Motor neuron (in vitro differentiated cells): ENCODE results near the gene TRIP13. TPM values are rescaled to one million over a fixed set of nuclear protein-coding genes. Genes with fewer than 3 reads are reported as not detected.
"Not testable (repeated sequence)": the region's sequence is repeated elsewhere in the genome, so short reads cannot be mapped to it uniquely, and the experiment has no call there.

ENCODE experiments used
- ATAC-seq, 8 experiments: fragments of 200-7000 bp; cut with Tn5 transposase; replicated peaks in 6 of 8; 2 replicates each; pipeline ENCODE4 v1.8.0; 2021; ENCODE audit warnings: mild to moderate bottlenecking in 8 of 8, moderate library complexity in 8 of 8
- H3K27ac ChIP-seq, 2 donors: fragments of 250-450 bp; sonication (Bioruptor Pico); 2 replicates each; pipeline ENCODE4 v1.9.0; 2021; ENCODE audit warnings: antibody characterized with exemption in 2 of 2, mild to moderate bottlenecking in 2 of 2, moderate library complexity in 1 of 2
- H3K4me1 ChIP-seq, 2 donors: fragments of 250-450 bp; sonication (Bioruptor Pico); replicated peaks in 1 of 2; 2 replicates each; pipeline ENCODE4 v1.6.1; 2021; ENCODE audit warnings: antibody characterized with exemption in 2 of 2, mild to moderate bottlenecking in 2 of 2, moderate library complexity in 1 of 2
- H3K4me3 ChIP-seq, 5 donors: fragments of 250-450 bp; sonication (Bioruptor Pico); 2 replicates each; pipeline ENCODE4 v1.9.0; 2021; ENCODE audit warnings: antibody characterized with exemption in 5 of 5, mild to moderate bottlenecking in 5 of 5, moderate library complexity in 4 of 5
- WGBS, 10 experiments: fragments of 450-650 bp; shearing (Covaris generic); methylation state at CpG; one replicate each; pipeline ENCODE4 v1.0.0; 2022; 5-methylcytosine and 5-hydroxymethylcytosine counted together
- in situ Hi-C, 9 experiments: fragments of 400-800 bp; cut with MboI; loops; one replicate each; pipeline ENCODE4 v1.15.0; 2021; ENCODE audit warnings: low sequenced_read_pairs in 9 of 9, low pct_unique_long_range_greater_than_20kb in 2 of 9; ENCODE audit not compliant: unreplicated experiment in 9 of 9
- total RNA-seq, 8 experiments: library from RNA; unstranded; fragments of 300-600 nt; gene quantifications; 2 replicates each; pipeline versions ENCODE4 v1.2.3 to v1.2.4, GENCODE V29; 2022

The TRIP13 gene
- total RNA-seq, 8 experiments from 2014 or later, result 0.51 to 24.0 (median 2.1) TPM

DNA sequence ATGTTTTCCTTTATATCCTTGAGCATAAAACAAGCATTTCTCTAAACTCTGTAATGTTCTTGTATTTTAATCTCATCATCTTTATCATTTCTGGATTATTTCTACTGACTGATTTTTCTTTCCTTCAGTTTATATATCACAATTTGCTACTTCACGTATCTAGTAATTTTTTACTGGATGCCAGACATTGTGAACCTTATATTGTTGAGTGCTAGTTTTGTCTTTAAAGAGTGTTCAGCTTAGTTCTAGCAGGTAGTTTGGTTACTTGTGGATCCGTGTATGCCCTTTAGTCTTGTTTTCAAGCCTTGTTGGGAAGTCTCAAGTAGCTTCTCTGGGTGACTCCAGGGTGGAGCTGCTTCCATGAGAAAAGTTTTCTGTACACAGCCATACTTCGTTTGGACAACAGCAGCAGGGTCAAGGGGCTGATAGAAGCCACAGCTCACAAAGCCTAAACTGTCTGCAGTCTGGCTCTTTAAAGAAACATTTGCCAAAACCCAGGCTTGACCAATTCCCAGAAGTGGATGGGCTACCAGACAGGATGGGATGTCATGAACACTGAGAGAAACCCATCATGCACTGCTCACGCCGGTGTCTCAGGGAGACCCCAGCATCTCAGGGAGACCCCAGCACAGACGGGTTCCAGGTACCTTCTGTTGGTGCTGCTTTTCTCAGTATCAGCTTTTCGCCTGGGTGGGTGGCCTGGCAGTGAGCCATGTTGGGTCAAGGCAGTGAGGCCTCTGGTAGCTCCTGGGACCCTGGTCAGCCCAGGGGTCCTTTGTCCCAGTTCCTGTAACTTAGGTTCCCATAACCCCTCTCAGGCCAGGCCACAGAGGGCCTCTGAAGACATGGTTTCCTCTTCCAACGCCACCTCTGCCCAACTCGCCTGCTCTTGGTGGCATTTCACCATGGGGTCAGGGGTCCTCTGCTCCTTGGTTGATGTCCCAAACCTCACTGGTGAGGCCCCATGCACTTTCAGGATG, 29.1 kb downstream of the TRIP13 start:
- H3K27ac ChIP-seq, result no peak overlapping the region
- no peak overlapping the region for H3K4me3 ChIP-seq
- WGBS, 10 experiments, result 67 to 97% (median 87%) methylated on average over 2 to 6 of the region's 9 CpGs; no CpG with 5 or more reads in 1 of the 10 experiments
- in situ Hi-C loops, result no loop called here
- ATAC-seq, result no peak
- peaks cover 3 to 6% of the 10 kb centered on the region in 2 donors for H3K4me1 ChIP-seq

DNA sequence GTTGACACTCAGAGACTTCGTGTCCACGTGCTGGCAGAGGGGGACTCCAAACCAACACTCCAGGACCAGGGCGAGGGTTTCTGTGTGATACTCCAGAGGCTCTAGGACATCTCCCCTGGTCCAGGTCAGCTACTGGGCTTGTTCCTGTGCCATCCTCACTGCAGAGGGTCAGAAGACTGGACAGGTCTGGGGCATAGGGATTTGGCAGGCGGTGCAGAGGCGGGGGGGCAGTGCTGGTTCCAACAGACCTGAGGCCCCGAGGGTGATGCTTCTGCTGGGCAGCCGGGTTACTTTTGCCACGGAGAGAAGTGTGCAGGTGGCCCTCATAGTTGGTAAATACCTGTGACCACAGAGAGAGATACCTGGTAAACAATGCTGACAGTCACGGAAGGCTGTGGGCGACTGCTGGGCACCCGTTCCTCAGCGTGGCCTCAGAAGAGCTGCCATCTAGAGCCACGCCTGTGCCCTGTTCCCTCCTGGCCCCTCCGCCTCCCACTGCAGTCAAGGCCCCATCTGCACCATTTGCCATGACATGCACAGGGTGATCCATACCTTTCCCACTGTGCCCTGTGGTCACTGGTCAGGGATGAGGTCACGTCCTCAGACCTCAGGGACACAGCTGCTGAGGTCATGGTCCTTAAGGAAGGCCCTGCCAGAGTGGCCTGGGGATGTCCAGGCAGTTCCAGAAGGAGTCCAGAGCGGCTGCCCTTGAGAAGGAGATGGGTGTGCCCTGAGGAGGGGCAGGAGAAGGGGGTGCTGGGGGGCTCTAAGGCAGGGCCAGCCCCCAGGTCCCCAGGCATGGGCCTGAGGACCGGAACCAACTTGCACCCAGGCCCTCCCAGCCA, 30.0 kb downstream of the TRIP13 start:
- in situ Hi-C loops, result no loop called here
- no peak for ATAC-seq
- Histone ChIP-seq H3K4me3 (no peak overlapping the region), H3K27ac (no peak overlapping the region), H3K4me1 (peaks cover 3 to 6% of the 10 kb centered on the region in 2 donors)
- 80 to 93% (median 89%) methylated on average over 1 to 4 of the region's 17 CpGs; no CpG with 5 or more reads in 6 of the 10 experiments for WGBS, 10 experiments

DNA sequence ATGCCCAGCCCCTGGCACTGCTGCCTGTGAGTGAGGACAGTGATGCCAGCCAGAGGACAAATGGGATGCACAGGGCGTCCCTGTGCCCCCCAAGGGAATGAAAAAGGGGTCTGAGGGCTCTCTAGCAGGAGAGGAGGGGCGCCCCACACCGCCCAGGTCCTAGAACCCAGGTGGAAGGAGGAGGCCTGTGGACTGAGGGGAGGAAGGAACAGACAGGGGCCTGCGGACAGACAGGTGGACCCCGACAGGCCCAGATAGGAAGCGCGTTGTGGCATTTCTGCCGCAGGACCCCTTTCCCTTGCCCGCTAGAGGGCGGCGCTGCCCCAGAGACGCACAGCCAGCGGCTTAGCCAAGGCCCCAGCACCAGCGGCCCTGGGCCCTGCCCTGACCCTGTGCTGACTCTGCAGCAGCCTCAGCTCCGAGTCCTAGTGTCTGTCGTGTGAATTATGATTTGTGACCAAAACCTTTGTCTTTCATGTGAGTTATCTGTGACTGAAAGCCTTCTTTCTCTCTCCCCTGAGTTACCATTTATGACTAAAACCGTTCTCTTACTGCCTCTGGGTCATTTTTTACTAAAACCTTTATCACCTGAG, 30.7 kb downstream of the TRIP13 start:
- Histone ChIP-seq H3K4me3 (no peak overlapping the region), H3K27ac (no peak overlapping the region), H3K4me1 (peaks cover 3 to 6% of the 10 kb centered on the region in 2 donors)
- ATAC-seq, result peak; percentile 64 to 96 (median 84)
- 0 to 100% (median 9%) methylated on average over 1 to 10 of the region's 17 CpGs; no CpG with 5 or more reads in 3 of the 10 experiments for WGBS, 10 experiments
- in situ Hi-C loops, result no loop called here

DNA sequence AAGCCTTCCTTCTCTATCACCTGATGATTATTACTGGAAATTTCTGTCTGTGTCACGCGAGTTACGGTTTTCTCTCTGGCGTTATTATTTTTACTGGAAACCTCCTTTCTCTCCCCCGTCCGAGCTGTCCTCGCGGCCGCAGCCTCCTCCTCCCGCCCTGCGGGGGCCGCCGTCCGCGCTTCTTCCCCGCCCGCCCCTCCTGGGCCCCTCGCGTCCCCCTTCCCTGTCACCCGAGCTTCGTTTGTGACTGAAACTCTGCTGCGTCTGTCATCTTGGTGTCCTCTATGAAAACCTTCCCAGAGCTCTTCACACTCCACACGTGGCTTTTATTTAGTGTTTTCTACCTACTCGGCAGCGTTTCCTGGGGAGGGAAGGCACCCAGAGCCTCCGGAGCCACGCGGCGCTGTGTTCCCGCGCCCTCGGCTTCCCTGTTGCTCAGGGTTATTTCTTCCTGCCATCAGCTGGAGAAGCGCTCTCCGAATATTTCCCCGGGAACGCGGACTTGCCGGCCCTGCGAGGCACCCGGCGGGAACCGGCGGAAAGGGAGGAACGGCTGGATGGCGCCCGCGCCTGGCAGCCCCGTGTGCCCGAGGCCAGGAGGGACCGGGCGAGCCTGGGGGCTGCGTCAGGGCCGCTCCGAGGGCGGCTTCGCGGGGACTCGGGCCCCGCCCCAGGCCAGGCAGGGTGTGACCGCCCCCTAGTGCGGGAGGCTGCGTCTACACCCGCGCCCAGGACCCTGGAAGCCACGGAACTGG, 33.9 kb downstream of the TRIP13 start:
- peak; percentile 62 to 93 (median 83) for ATAC-seq
- peak overlapping the region; percentile 8 to 28 (median 17) for H3K4me3 ChIP-seq
- in situ Hi-C loops, result loop anchor here in 7 of 9 experiments (25.0 kb wide), 2 partner anchors 211 to 236 kb away; no protein-coding TSS in a partner anchor
- WGBS, 10 experiments, result 0 to 90% (median 12%) methylated on average over 2 to 20 of the region's 65 CpGs; no CpG with 5 or more reads in 3 of the 10 experiments
- H3K27ac ChIP-seq, result no peak overlapping the region
- H3K4me1 ChIP-seq, result peaks cover 3 to 6% of the 10 kb centered on the region in 2 donors

DNA sequence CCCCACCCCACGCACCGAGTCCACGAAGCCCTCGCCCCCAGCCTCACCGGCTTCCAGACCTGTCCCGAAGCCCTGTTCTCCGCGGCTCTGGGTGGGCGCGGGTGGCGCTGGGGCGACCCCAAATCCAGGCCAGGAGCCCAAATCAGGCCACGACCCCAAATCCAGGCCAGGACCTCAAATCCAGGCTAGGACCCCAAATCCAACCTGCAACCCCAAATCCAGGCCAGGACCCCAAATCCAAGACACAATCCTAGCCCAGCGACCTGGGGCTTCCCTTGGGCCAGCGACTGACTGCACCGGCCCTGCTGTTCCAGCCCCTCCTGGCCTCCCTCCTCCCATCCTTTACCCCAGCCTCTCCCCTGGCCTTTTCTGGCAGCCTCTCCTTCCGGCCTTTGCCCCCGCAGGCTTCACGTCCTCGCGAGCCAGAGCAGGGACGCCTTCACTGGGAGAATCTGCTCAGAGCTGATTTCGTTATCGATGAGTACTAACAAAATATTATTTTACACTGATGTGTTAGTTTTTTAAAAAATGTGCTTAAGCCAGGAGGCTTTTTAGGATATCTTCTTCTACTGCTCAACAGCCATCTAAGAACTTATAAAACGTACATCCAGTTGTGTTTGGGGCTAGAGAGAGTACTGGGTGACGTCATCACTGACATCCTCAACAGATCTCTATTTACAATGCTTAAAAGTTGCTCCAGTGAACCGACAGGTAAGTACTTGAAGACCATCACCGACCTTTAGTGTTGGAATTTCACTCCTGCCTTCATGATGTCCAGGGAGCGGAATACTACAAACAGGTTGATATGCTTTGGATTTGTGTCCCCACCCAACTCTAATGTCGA, 34.7 kb downstream of the TRIP13 start:
- Histone ChIP-seq H3K27ac (no peak overlapping the region), H3K4me1 (peaks cover 3 to 6% of the 10 kb centered on the region in 2 donors), H3K4me3 (no peak overlapping the region)
- no peak for ATAC-seq
- in situ Hi-C loops, result loop anchor here in 7 of 9 experiments (25.0 kb wide), 2 partner anchors 210 to 235 kb away; no protein-coding TSS in a partner anchor
- WGBS, 10 experiments, result 71 to 100% (median 93%) methylated on average over 1 to 8 of the region's 30 CpGs

GRCh38 chr5:929182-929581, 36.5 kb downstream of the TRIP13 start:
- ATAC-seq, H3K4me1 ChIP-seq, H3K27ac ChIP-seq, H3K4me3 ChIP-seq: not testable (repeated sequence)
- in situ Hi-C loops, result loop anchor here in 7 of 9 experiments (25.0 kb wide), 2 partner anchors 208 to 233 kb away; no protein-coding TSS in a partner anchor

DNA sequence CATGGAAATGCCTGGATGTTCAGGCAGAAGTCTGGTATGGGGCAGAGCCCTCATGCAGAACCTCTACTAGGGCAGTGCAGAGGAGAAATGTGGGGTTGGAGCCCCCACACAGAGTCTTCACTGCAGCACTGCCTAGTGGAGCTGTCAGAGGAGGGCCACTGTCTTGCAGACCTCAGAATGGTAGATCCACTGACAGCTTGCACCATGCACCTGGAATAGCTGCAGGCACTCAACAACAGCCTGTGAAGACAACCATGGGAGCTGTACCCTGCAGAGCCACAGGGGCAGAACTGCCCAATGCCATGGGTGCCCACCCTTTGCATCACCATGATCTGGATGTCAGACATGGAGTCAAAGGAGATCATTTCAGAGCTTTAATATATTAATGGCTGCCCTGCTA, 36.9 kb downstream of the TRIP13 start:
- no peak for ATAC-seq
- peaks cover 3 to 6% of the 10 kb centered on the region in 2 donors for H3K4me1 ChIP-seq
- in situ Hi-C loops, result loop anchor here in 7 of 9 experiments (25.0 kb wide), 2 partner anchors 208 to 233 kb away; no protein-coding TSS in a partner anchor
- no peak overlapping the region for H3K27ac ChIP-seq
- H3K4me3 ChIP-seq, result no peak overlapping the region

DNA sequence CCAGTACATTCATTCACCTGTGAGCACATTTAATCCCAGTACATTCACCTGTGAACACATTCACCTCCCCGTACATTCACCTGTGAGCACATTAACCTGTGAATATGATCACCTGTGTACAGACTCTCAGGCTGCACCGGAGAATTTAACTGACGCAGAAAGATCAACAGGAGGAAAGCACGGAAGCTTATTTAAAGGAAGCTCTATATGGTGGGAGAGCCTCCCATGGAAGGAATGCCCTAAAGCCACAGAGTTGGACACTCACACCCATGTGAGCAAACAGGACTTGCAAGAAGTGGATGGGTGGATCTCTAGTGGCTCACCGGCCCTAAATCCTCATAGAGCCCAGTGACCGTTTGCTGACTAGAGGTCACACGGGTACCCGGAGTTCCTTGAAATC, 38.2 kb downstream of the TRIP13 start:
- ATAC-seq, result peak in 2 of 8 experiments; percentile 40 to 52
- Histone ChIP-seq H3K4me1 (peaks cover 3 to 6% of the 10 kb centered on the region in 2 donors), H3K4me3 (no peak overlapping the region), H3K27ac (no peak overlapping the region)
- 49 to 98% (median 88%) methylated on average over 4 to 8 of the region's 8 CpGs; no CpG with 5 or more reads in 3 of the 10 experiments for WGBS, 10 experiments
- in situ Hi-C loops, result loop anchor here in 7 of 9 experiments (25.0 kb wide), 2 partner anchors 206 to 231 kb away; no protein-coding TSS in a partner anchor

DNA sequence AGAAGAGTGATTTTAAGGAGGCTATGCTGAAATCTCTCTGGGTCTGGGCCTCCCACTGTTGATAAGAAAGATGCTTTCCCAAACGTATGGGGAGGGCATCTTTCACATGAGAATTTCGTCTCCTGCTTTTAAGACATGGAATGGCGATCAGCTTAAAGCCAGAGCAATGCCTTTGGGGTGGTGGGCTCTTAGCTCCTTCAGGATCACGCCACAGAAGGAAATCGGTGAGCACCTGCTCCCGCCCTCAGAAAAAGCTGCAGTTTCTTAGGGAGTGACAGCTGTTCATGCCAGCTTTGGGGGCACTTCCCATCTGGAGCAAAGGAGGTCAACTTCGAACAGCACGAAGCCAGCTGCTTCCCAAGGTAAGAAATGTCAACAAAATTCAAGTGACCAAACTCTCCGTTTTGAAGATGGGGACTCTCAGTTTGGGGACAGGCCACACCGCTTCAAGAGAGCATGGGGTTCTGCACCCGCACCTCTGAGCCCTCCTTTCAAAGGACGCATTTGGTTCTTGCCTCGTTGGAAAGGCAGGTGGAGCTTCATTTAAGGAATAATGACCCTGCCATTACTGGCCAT, 39.0 kb downstream of the TRIP13 start:
- in situ Hi-C loops, result loop anchor here in 7 of 9 experiments (25.0 kb wide), 2 partner anchors 206 to 231 kb away; no protein-coding TSS in a partner anchor
- no peak for ATAC-seq
- WGBS, 10 experiments, result 70 to 86% (median 78%) methylated on average over 2 to 10 of the region's 13 CpGs; no CpG with 5 or more reads in 1 of the 10 experiments
- Histone ChIP-seq H3K27ac (no peak overlapping the region), H3K4me3 (no peak overlapping the region), H3K4me1 (peaks cover 0 to under 1% of the 10 kb centered on the region in 2 donors)

DNA sequence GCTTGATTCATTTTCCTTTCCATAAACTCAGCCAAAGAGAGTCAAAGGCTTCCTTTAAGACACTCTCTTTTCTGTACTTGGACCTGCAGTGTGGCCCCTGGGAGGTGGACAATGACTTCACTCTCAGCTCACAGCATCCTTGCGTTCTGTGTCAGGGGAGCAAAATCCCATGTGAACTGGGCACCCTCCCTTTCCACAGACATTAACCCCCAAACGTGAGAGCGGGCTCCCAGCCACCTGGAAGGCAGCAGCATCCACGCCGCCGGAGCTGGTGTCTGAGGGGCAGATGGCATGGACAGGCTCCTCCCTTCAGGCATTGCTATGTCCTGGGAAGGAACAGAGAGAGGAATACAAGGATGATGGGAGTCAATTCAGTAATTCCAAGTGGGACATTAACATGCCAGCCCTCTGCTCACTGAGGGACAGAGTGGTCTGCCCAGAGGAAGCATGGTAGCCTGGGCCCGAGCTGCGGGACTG, 39.5 kb downstream of the TRIP13 start:
- no peak overlapping the region for H3K27ac ChIP-seq
- in situ Hi-C loops, result loop anchor here in 7 of 9 experiments (25.0 kb wide), 2 partner anchors 205 to 230 kb away; no protein-coding TSS in a partner anchor
- WGBS, 10 experiments, result 42 to 100% (median 76%) methylated on average over 1 to 5 of the region's 8 CpGs; no CpG with 5 or more reads in 5 of the 10 experiments
- no peaks in the 10 kb centered on the region for H3K4me1 ChIP-seq
- no peak overlapping the region for H3K4me3 ChIP-seq
- no peak for ATAC-seq
